HepG2 (cell line): Measurements from ENCODE around the gene ARHGDIA. TPM values are rescaled to one million over a fixed set of nuclear protein-coding genes. Genes with fewer than 3 reads are reported as not detected.

Source experiments
- ARNT ChIP-seq: fragments of 450-650 bp; IDR thresholded peaks from 2 replicates; pipeline ENCODE4 v1.6.1; 2017
- ATAD3A ChIP-seq: sonication (generic); formaldehyde crosslinking; IDR thresholded peaks from 2 replicates; pipeline ENCODE4 v1.4.0; 2020; ENCODE audit warnings: missing genetic modification reagents
- BORCS8-MEF2B ChIP-seq: sonication (generic); formaldehyde crosslinking; IDR thresholded peaks from 2 replicates; pipeline ENCODE4 v1.8.0; 2022; ENCODE audit warnings: mild to moderate bottlenecking, missing genetic modification reagents
- CEBPG ChIP-seq: IDR thresholded peaks from 2 replicates; pipeline ENCODE4 v1.6.1; 2016
- DR1 ChIP-seq: sonication (generic); formaldehyde crosslinking; IDR thresholded peaks from 2 replicates; pipeline ENCODE4 v1.8.0; 2021; ENCODE audit warnings: mild to moderate bottlenecking, missing genetic modification reagents, inconsistent platforms
- FOXJ3 ChIP-seq: sonication (generic); formaldehyde crosslinking; IDR thresholded peaks from 2 replicates; pipeline ENCODE4 v1.4.0; 2020; ENCODE audit warnings: missing genetic modification reagents, mild to moderate bottlenecking, borderline replicate concordance
- HIVEP1 ChIP-seq: sonication (generic); formaldehyde crosslinking; IDR thresholded peaks from 2 replicates; pipeline ENCODE4 v1.4.0; 2020; ENCODE audit warnings: mild to moderate bottlenecking, missing genetic modification reagents
- HMG20A ChIP-seq: IDR thresholded peaks from 2 replicates; pipeline ENCODE4 v1.6.1; 2016; ENCODE audit warnings: borderline replicate concordance
- HNF4A ChIP-seq: sonication (generic); formaldehyde crosslinking; IDR thresholded peaks from 2 replicates; pipeline ENCODE4 v1.4.0; 2020; ENCODE audit warnings: missing genetic modification reagents
- HNRNPUL1 ChIP-seq: fragments of 200-400 bp; formaldehyde crosslinking; IDR thresholded peaks from 2 replicates; pipeline ENCODE4 v1.6.1; 2017; ENCODE audit warnings: low read depth, mild to moderate bottlenecking, low read length, moderate library complexity
- HOXA5 ChIP-seq: sonication (generic); formaldehyde crosslinking; IDR thresholded peaks from 2 replicates; pipeline ENCODE4 v1.4.0; 2020; ENCODE audit warnings: missing genetic modification reagents
- KLF15 ChIP-seq: sonication (generic); formaldehyde crosslinking; IDR thresholded peaks from 2 replicates; pipeline ENCODE4 v1.8.1; 2023; ENCODE audit warnings: borderline replicate concordance, mild to moderate bottlenecking, inconsistent platforms, missing genetic modification reagents, mixed read lengths
- KLF9 ChIP-seq: IDR thresholded peaks from 2 replicates; pipeline ENCODE4 v1.6.1; 2016; ENCODE audit warnings: low read depth
- NCOA5 ChIP-seq: sonication (generic); formaldehyde crosslinking; IDR thresholded peaks from 2 replicates; pipeline ENCODE4 v1.4.0; 2020; ENCODE audit warnings: missing genetic modification reagents
- NFIC ChIP-seq: IDR thresholded peaks from 2 replicates; pipeline ENCODE4 v1.6.1; 2012; ENCODE audit warnings: mild to moderate bottlenecking, low read length, inconsistent platforms
- NONO ChIP-seq, 2 experiments: fragments of 450-650 bp in 1 of 2; sonication (generic) in 1 of 2; formaldehyde crosslinking in 1 of 2; IDR thresholded peaks in 1 of 2; conservative IDR thresholded peaks in 1 of 2; 2 replicates each; pipeline versions ENCODE4 v1.6.1 to v1.8.0; 2017 to 2022; ENCODE audit warnings: mild to moderate bottlenecking in 1 of 2, missing genetic modification reagents in 1 of 2, moderate library complexity in 1 of 2
- PAF1 ChIP-seq: IDR thresholded peaks from 2 replicates; pipeline ENCODE4 v1.6.1; 2016; ENCODE audit warnings: missing genetic modification reagents, missing compliant biosample characterization
- POLR2A ChIP-seq, 2 experiments: IDR thresholded peaks; 2 replicates each; pipeline ENCODE4 v1.6.1; 2011; ENCODE audit warnings: low read depth in 2 of 2, low read length in 2 of 2, mild to moderate bottlenecking in 1 of 2, moderate library complexity in 1 of 2; ENCODE audit not compliant: insufficient read depth in 1 of 2
- PRMT3 ChIP-seq: sonication (generic); formaldehyde crosslinking; IDR thresholded peaks from 2 replicates; pipeline ENCODE4 v1.8.1; 2022; ENCODE audit warnings: low read depth, mild to moderate bottlenecking, moderate library complexity, missing genetic modification reagents, borderline replicate concordance
- TP53 ChIP-seq: sonication (generic); formaldehyde crosslinking; conservative IDR thresholded peaks from 2 replicates; pipeline ENCODE4 v1.4.0; 2020; ENCODE audit warnings: missing genetic modification reagents
- ZMYM2 ChIP-seq: sonication (generic); formaldehyde crosslinking; IDR thresholded peaks from 2 replicates; pipeline ENCODE4 v1.8.0; 2022; ENCODE audit warnings: mild to moderate bottlenecking, missing genetic modification reagents
- ZNF333 ChIP-seq: sonication (generic); formaldehyde crosslinking; IDR thresholded peaks from 2 replicates; pipeline ENCODE4 v1.4.0; 2020; ENCODE audit warnings: mild to moderate bottlenecking, missing genetic modification reagents, borderline replicate concordance
- ZNF33A ChIP-seq: sonication (generic); formaldehyde crosslinking; IDR thresholded peaks from 2 replicates; pipeline ENCODE4 v1.5.1; 2020; ENCODE audit warnings: missing genetic modification reagents, mild to moderate bottlenecking, moderate library complexity, borderline replicate concordance
- ZNF343 ChIP-seq: sonication (generic); formaldehyde crosslinking; IDR thresholded peaks from 2 replicates; pipeline ENCODE4 v1.4.0; 2020; ENCODE audit warnings: mild to moderate bottlenecking, missing genetic modification reagents
- ZNF354B ChIP-seq: sonication (generic); formaldehyde crosslinking; IDR thresholded peaks from 2 replicates; pipeline ENCODE4 v1.8.0; 2022; ENCODE audit warnings: mild to moderate bottlenecking, missing genetic modification reagents
- ZNF432 ChIP-seq: sonication (generic); formaldehyde crosslinking; IDR thresholded peaks from 2 replicates; pipeline ENCODE4 v1.5.0; 2020; ENCODE audit warnings: missing genetic modification reagents, mild to moderate bottlenecking, borderline replicate concordance
- ZNF713 ChIP-seq: sonication (generic); formaldehyde crosslinking; IDR thresholded peaks from 2 replicates; pipeline ENCODE4 v1.4.0; 2020; ENCODE audit warnings: mild to moderate bottlenecking, missing genetic modification reagents
- ZNF891 ChIP-seq: sonication (generic); formaldehyde crosslinking; IDR thresholded peaks from 2 replicates; pipeline ENCODE4 v1.5.0; 2020; ENCODE audit warnings: mild to moderate bottlenecking, missing genetic modification reagents
- ZSCAN9 ChIP-seq: IDR thresholded peaks from 2 replicates; pipeline ENCODE4 v1.6.1; 2016; ENCODE audit warnings: borderline replicate concordance
- polyA plus RNA-seq, 8 experiments: library from polyadenylated mRNA; depleted of rRNA in 3 of 8; stranded (reverse) in 7 of 8; unstranded in 1 of 8; fragments of >200 nt; fragmentation: Illumina TruSeq in 4 of 8; extraction: Trizol in 4 of 8; gene quantifications; 2 replicates each; pipeline versions ENCODE4 v1.2.1 to v1.2.3, GENCODE V29; 2011 to 2016; ENCODE audit warnings: low read depth in 4 of 8, missing spikeins in 1 of 8, mixed read lengths in 1 of 8; ENCODE audit not compliant: insufficient read depth in 1 of 8
- total RNA-seq, 5 experiments: library from RNA; depleted of rRNA; stranded (reverse); fragments of >200 nt; fragmentation: Illumina TruSeq; extraction: Trizol; gene quantifications; 2 replicates each; pipeline ENCODE4 v1.2.3, GENCODE V29; 2016; ENCODE audit warnings: low read depth in 1 of 5
- TF ChIP-seq, protein P1 (sequence below): sonication (generic); formaldehyde crosslinking; IDR thresholded peaks from 2 replicates; pipeline ENCODE4 v1.9.0; 2021; ENCODE audit warnings: missing genetic modification reagents, borderline replicate concordance

The ARHGDIA gene
- total and polyA plus RNA-seq, 2 of the 13 experiments (the other 11 are each of a cell fraction or from before 2014, with no cell fraction given) = 40.0 to 64.0 TPM

DNA sequence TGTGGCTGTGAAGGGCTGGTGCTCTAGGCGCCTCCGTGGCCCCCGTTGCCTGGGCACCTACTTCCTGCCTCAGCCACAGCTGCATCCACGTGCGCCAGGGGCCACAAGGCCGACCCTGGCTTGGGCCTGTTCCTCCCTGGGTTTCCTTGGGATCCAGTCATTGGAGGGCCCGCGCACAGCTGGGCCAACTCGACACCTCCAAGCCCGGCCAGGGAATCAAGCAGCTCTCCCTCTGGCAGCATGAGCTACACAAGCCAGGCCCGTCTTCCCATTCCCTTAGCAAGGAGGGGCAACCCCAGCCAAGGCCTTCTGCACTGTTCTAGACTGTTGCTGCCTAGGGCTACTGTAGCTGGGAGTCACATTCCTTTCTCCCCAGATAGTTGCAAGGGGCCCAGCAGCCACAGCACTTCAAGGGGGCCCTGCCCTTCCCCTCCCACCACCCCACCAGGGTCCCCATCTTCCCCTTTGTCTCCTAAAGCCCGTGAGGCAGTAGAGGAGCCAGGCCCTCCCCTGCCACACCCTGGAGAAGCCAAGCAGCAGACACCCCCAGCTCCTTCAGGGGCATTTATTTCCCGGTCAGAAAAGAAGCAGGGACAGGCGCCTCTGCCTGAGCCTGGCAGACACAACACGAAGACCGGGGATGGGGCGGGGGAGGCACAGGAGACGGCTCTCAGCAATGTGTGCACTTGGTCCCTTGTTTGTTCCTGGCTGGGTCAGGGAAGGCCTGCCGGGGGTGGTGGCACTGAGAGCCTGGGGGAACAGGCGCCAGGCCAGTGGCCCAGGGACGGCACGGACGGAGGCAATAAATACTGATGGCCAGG is 3.8 kb downstream of the ARHGDIA start (continued):
- TF ChIP-seq HIVEP1 (CRISPR knock-in tag) = peak; percentile 35
- peak; percentile 91 for TF ChIP-seq NCOA5 (CRISPR knock-in tag)
- no peak; the same call in 1 of the 2 replicates for TF ChIP-seq ZNF891 (CRISPR knock-in tag)
- no peak for TF ChIP-seq HMG20A (CRISPR knock-in tag)
- TF ChIP-seq ZNF354B (CRISPR knock-in tag) = 0 out of 2 replicates have a peak, but pooled peaks have one; percentile 66
- 0 out of 2 replicates have a peak, but pooled peaks have one; percentile 39 for TF ChIP-seq NFIC
- peak; percentile 6; the same call in 1 of the 2 replicates for TF ChIP-seq HOXA5 (CRISPR knock-in tag)
- TF ChIP-seq HNF4A (CRISPR knock-in tag) = no peak
- TF ChIP-seq KLF15 = 0 out of 2 replicates have a peak, but pooled peaks have one; percentile 82
- peak; percentile 87 for TF ChIP-seq BORCS8-MEF2B (CRISPR knock-in tag)
- TF ChIP-seq ZNF432 (CRISPR knock-in tag) = no peak
- TF ChIP-seq TP53 (CRISPR knock-in tag) = peak; percentile 28; the same call in 1 of the 2 replicates
- TF ChIP-seq ATAD3A = no peak
- no peak for TF ChIP-seq ARNT
- TF ChIP-seq ZNF343 = peak; percentile 62; the same call in 1 of the 2 replicates
- TF ChIP-seq POLR2A (IDR thresholded peaks at IDR 0.05; ENCODE audit: insufficient read depth in 1 of 2, low read depth in 2 of 2, low read length in 2 of 2) = peak in 1 of 2 experiments; percentile 19; a peak in 2 of 4 replicates
- TF ChIP-seq ZNF713 (CRISPR knock-in tag) = 0 out of 2 replicates have a peak, but pooled peaks have one; percentile 71
- TF ChIP-seq, protein P1, sequence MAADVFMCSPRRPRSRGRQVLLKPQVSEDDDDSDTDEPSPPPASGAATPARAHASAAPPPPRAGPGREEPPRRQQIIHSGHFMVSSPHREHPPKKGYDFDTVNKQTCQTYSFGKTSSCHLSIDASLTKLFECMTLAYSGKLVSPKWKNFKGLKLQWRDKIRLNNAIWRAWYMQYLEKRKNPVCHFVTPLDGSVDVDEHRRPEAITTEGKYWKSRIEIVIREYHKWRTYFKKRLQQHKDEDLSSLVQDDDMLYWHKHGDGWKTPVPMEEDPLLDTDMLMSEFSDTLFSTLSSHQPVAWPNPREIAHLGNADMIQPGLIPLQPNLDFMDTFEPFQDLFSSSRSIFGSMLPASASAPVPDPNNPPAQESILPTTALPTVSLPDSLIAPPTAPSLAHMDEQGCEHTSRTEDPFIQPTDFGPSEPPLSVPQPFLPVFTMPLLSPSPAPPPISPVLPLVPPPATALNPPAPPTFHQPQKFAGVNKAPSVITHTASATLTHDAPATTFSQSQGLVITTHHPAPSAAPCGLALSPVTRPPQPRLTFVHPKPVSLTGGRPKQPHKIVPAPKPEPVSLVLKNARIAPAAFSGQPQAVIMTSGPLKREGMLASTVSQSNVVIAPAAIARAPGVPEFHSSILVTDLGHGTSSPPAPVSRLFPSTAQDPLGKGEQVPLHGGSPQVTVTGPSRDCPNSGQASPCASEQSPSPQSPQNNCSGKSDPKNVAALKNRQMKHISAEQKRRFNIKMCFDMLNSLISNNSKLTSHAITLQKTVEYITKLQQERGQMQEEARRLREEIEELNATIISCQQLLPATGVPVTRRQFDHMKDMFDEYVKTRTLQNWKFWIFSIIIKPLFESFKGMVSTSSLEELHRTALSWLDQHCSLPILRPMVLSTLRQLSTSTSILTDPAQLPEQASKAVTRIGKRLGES = peak; percentile 63; the same call in 1 of the 2 replicates
- no peak for TF ChIP-seq KLF9 (CRISPR knock-in tag)
- TF ChIP-seq ZSCAN9 (CRISPR knock-in tag) = peak; percentile 14; the same call in 1 of the 2 replicates
- no peak for TF ChIP-seq NONO (IDR thresholded peaks at IDR 0.05)
- peak; percentile 69; the same call in 1 of the 2 replicates for TF ChIP-seq NONO (CRISPR knock-in tag; conservative IDR thresholded peaks at IDR 0.05)
- 0 out of 2 replicates have a peak, but pooled peaks have one; percentile 43 for TF ChIP-seq ZMYM2 (CRISPR knock-in tag)
- TF ChIP-seq ZNF33A (CRISPR knock-in tag) = 0 out of 2 replicates have a peak, but pooled peaks have one; percentile 8
- peak; percentile 17 for TF ChIP-seq DR1
- peak; percentile 72; the same call in 1 of the 2 replicates for TF ChIP-seq PRMT3 (CRISPR knock-in tag)
- peak; percentile 25; the same call in 1 of the 2 replicates for TF ChIP-seq FOXJ3 (CRISPR knock-in tag)
- 0 out of 2 replicates have a peak, but pooled peaks have one; percentile 54 for TF ChIP-seq ZNF333 (CRISPR knock-in tag)
- peak; percentile 99 for TF ChIP-seq PAF1
- no peak; the same call in none of the 2 replicates for TF ChIP-seq CEBPG (CRISPR knock-in tag)
- TF ChIP-seq HNRNPUL1 = no peak
